ENCODE results near the gene MLLT3.
"Not testable (repeated sequence)": the region's sequence is repeated elsewhere in the genome, so short reads cannot be mapped to it uniquely, and the experiment has no call there.

The MLLT3 gene

DNA sequence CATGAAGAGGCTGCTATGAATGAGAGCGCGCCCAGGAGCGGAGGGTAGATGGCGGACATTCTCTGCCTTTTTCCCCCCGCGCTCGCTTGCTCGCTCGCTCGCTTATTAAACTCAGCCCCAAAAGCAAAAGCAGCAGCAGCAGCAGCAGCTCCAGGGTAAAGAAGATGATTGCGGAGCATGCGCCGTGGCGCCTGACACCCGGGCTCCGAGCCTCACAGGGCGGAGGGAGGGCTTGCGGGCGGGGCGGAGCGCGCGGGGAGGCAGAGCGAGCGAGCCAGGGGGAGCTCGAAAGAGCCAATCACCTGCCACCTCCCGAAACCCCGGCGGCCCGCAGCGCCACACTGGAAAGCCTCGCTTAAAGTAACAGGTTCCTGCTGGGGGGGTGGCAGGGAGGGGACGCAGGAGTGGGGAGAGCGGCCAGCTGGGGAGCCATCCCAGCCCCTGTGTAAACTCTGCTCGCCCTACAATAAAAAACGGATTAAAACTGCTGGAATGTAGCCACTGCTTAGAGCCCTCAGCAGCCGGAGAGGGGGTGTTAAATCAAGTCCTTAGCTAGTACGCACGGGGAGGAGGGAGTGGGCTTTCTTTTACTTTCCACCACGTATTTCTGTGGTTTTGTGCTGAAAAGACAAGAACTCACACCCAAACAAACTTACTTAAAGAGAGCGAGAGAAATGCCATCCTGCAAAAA lies at the start of gene MLLT3:
Gene MLLT3, minus strand, starts transcription at position 170 of the 691 bp plus-strand sequence.
- DNase-seq (ENCODE audit: low read depth): no peak

DNA sequence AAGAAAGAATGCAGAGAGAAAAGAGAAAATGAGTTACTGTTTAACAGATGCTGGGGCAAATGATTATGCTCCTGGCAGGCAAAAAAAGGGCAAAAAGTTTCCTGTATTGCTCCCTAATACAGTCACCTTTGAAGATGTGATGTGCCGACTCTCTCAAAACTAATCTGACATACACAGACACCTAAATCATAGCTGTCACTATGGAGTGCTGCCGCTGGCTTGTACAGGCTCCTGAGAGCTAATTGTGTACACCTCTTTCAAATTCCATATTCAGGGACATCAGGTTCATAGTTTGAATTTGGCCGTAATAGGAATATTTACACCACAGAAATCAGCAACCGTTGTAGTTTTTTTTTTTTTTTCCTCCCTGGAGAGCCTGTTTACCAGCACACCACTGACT lies 49.3 kb upstream of the MLLT3 start:
- DNase-seq (ENCODE audit: low read depth): no peak

DNA sequence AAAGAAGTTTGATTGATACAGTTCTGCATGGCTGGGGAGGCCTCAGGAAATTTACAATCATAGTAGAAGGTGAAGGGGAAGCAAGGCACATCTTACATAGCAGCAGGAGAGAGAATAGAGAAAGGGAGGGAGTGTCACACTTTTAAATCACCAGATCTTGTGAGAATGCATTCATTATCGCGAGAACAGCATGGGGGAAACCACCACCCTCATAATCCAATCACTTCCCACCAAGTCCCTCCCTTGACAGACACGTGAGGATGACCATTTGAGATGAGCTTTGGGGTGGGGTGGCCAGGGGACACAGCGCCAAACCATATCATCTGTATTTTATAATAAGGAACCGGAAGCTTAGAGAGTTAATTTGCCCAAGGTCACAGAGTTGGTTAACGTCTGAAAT lies 48.1 kb upstream of the MLLT3 start:
- DNase-seq (ENCODE audit: low read depth): no peak

DNA sequence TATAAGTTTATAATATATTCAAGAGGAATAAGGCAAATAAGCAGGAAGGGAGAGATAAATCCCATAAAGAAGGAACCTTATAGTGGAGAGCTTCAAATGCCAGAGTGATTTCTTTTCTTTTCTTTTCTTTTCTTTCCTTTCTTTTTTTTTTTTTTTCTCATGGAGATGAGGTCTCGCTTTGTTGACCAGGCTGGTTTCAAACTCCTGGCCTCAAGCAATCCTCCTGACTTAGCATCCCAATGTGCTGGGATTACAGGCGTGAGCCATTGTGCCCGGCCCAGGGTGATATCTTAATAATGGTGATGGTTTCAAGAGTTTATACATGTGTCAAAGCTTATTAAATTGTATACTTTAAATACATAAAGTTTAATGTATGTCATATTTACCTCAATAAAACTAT lies 42.2 kb upstream of the MLLT3 start:
- no peak for DNase-seq (ENCODE audit: low read depth)

DNA sequence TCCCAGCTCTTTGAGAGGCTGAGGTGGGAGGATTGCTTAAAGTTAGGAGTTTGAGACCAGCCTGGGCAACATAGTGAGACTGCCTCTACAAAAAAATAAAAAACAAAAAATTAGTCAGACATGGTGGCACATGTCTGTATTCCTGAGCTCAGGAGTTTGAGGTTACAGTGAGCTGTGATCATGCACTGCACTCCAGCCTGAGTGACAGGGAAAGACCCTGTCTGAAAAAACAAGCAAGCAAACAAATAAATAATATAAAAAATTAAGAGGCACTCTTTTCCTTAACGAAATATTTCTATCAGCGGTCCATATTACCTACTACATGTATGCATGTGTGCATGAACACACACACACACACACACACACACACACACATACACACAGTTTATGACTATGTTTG lies 40.8 kb upstream of the MLLT3 start:
- DNase-seq (ENCODE audit: low read depth): no peak

DNA sequence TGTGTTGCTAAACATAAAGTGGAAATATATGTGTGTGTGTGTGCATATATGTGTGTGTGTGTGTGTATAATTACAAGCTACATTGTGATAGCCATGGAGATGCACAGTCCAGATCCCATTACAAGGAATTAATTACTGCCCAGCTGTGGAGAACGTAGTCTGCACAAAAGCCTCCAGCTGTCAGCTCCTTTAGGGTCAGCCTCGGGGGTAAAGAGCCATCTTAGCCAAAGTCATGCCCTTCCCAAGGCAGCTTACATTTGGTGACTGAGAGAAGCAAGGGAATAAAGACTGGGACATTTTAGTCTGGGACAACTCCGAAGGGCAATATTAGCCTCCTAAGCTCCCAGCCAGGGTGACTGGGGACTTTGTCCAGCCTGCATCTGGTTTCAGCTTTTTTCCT lies 39.9 kb upstream of the MLLT3 start:
- no peak for DNase-seq (ENCODE audit: low read depth)

DNA sequence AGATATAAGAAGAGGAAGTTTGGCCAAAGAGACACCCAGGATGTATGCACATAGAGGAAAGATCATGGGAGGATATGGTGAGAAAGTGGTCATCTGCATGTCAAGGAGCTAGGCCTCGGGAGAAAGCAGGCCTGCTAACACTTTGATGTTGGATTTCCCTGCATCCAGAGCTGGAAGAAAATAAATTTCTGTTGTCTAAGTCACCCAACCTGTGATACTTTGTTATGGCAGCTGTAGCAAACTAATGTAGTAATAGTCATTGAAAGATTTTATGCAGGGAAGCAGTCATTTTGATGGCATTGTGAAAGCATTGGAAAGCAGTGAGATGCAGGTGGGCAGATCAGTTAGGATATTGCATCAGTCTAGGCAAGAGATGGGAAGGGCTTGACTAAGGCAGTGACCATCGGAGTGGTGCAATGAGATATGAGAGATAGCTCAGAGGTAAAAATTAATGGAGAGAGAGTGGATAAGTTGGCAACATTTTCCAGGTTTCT lies 37.2 kb upstream of the MLLT3 start:
- no peak for DNase-seq (ENCODE audit: low read depth)

DNA sequence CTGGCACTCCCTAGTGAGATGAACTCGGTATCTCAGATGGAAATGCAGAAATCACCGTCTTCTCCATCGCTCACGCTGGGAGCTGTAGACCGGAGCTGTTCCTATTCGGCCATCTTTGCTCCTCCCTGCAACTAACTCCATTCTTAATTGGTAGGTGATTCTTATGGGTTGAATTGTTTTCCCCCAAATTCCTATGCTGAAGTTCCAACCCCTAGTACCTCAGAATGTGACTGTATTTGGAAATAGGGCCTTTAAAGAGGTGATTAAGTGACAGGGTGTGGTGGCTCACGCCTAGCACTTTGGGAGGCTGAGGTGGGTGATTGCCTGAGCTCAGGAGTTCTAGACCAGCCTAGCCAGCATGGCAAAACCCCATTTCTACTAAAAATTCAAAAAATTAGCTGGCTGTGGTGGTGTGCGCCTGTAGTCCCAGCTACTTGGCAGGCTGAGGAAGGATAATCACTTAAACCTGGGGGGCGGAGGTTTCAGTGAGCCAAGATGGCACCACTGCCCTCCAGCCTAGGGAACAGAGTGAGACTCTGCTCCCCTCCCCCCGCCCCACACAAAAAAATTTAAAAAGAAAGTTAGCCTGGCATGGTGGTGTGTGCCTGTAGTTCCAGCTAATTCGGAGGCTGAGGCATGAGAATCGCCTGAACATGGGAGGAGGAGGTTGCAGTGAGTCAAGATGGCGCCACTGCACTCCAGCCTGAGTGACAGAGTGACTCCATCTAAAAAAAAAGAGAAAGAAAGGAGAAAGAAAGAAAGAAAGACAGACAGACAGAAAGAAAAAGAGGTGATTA lies 36.6 kb upstream of the MLLT3 start:
- DNase-seq (ENCODE audit: low read depth): no peak

DNA sequence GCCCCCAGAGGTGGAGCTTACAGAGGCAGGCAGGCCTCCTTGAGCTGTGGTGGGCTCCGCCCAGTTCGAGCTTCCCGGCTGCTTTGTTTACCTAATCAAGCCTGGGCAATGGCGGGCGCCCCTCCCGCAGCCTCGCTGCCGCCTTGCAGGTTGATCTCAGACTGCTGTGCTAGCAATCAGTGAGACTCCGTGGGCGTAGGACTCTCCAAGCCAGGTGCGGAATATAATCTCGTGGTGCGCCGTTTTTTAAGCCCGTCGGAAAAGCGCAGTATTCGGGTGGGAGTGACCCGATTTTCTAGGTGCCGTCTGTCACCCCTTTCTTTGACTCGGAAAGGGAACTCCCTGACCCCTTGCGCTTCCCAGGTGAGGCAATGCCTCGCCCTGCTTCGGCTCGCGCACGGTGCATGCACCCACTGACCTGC lies 36.0 kb upstream of the MLLT3 start:
- DNase-seq (ENCODE audit: low read depth): not testable (repeated sequence)

DNA sequence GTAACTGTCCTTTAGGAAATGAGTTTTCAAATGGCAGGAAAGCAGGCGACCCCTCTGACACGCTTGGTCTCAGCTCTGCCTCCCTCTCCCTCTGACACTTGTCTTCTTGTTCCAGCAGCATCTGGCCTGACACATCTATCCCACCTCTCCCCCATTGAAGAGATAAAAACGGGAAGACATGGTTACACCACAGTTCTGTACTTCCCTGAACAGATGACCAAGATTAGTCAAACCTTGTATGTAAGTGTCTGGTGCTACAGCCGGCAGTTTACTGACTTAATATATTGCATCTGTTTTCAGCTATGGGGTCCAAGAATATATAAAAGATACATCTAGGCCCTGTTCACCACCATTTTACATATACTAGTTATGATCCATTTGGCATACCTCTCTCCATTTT lies 29.6 kb upstream of the MLLT3 start:
- no peak for DNase-seq (ENCODE audit: low read depth)

DNA sequence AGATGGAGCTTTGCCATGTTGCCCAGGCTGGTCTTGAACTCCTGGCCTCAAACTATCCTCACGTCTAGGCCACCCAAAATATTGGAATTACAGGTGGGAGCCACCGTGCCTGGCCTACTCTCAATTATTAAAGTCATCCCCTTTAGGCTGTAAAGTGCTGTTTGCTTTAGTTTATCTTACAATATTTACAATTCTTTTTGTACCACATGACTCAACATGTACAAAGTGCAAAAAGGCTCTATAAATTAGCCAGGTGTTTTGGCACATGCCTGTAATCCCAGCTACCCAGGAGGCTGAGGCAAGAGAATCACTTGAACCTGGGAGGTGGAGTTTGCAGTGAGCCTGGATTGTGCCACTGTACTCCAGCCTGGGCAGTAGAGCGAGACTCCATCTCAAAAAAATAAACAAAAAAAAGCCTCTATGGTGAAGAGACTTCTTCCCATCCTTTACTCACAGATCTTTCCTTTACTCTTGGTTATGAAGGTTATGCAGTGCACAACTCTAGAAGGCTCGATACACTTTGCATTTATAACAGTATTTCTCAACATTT lies 28.5 kb upstream of the MLLT3 start:
- DNase-seq (ENCODE audit: low read depth): no peak

DNA sequence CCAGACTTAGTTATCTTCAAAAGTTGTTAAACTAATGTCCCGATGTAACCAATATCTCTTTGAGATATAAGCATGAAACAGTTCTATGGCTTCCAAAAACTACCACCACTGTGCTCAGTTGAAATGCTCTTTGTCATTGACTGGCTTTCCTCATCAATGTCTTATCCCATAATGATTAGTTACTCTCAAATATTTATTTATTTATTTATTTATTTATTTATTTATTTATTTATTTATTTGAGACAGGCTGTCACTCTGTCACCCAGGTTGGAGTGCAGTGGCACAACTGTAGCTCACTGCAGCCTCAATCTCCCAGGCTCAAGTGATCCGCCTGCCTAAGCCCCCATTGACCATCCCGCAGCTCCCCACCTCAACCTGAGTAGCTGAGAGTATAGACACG lies 28.0 kb upstream of the MLLT3 start:
- no peak for DNase-seq (ENCODE audit: low read depth)

DNA sequence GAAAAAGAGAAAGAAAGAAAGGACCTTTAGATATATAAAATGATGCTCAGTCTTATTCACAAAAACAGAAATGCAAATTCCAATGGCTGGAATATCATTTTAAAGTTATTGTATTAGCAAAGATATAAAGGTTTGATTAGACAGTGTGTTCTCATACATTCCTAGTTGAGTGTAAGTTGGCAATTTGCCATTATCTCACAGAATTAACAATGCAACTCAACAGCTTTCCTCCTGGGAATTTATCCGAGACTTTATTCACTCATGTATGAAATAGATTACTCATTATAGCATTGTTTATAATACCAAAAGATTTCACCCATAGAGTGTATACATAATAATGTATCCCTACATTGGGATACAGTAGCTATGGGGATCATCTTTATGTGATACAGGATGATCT lies 27.1 kb upstream of the MLLT3 start:
- no peak for DNase-seq (ENCODE audit: low read depth)

DNA sequence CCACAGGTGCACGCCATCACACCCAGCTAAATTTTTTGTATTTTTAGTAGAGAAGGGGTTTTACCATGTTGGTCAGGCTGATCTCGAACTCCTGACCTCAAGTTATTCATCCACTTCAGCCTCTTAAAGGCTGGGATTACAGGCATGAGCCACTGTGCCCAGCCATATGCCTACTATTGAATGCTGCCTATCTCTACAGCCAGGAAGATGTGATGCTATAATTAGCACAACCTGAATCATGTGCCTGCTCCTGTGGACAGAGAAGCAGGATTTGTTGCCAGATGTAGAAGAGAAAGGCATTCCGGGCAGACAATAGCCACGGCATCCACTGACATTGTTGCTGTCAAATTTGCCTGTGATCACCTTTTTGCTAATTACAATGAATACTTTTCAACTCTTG lies 24.4 kb upstream of the MLLT3 start:
- no peak for DNase-seq (ENCODE audit: low read depth)

DNA sequence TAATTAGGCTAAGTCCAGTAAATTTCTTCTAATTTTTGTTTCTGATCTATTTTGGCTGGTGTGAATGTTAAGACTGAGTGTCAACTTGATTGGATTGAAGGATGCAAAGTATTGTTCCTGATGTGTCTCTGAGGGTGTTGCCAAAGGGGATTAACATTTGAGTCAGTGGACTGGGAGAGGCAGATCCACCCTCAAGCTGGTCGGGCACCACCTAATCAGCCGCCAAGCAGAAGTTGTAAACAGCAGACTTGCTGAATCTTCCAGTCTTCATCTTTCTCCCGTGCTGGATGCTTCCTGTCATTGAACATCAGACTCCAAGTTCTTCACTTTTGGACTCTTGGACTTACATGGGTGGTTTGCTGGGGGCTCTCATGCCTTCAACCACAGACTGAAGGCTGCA lies 21.4 kb upstream of the MLLT3 start:
- DNase-seq (ENCODE audit: low read depth): no peak

DNA sequence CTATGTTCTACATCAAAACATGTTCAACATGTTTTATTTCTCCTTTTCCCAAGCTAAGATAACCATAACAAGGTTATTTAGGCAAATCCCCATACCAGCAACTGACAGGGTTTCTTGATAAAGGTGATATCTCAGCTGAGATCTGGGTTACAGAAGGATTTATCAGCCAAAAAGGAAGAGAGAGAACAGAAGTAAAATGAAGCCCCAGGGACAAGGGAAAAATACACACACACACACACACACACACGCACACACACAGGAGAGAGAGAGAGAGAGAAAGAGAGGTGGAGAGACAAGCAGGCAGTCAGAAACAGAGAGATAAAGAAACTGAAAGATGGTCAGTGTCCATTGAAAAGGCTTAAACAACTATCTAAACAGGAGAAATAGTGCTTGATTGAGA lies 19.7 kb upstream of the MLLT3 start:
- no peak for DNase-seq (ENCODE audit: low read depth)

DNA sequence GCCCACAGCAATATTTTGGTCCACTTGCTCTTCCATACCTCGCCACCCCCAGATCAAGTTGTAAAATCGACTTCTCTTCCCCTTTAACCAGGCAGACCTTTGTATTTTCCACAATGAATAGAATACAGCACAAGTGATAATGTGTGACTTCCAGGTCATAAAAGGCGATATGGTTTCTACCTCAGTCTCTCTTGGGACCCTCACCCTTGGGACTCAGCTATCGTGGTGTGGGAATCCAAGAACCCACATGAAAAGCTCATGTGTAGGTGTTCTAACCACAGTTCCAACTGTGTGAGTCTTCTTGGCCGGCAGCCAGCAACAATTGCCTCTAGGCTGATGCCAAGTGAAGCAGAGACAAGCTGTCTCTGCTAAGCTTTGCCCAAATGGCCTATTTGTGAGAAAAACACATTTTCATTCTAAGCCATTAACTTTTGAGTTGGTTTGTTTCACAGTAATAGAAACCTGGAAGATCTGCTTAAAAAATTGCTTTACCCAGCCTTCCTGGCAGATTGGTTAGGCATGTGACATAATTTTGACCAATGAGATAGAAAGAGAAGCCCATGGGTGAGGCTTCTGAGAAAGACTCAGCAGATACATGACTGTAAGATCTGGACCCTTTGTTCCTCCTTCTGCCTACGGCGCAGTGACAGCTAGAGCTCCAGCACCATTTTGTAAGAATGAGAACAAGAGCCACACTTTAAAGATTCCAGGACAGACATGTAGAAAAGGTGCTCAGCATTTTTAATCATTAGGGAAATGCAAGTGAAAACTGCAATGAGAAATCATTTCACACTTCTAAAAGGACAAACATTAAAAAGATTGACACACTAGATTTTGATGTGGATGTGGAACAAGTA lies 18.3 kb upstream of the MLLT3 start:
- DNase-seq (ENCODE audit: low read depth): no peak

DNA sequence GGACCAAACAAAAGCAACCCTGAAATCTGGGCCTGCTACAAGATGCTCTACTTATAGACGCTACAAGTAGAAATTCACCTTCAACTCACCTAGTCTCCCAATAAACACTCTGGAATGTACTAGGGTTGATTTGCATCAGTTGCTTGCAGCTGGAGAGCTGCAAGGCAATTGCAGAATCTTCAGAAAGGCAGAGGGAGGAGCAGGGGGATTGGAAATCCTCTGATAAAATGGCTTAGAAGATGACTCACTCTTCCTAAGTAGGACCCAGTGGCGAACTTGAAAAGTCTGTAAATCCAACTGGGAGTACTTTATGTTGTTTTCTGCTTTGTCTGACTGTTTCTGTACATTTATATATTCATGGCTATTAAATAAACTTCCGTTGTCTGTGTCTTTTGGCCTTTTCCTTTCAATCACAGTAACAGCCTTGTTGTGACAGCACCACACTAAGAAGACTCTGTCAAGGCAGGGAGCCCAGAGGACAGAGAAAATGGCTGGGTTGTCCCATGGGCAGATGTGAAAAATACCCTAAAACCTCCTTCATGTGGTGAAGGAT lies 14.7 kb upstream of the MLLT3 start:
- DNase-seq (ENCODE audit: low read depth): no peak

DNA sequence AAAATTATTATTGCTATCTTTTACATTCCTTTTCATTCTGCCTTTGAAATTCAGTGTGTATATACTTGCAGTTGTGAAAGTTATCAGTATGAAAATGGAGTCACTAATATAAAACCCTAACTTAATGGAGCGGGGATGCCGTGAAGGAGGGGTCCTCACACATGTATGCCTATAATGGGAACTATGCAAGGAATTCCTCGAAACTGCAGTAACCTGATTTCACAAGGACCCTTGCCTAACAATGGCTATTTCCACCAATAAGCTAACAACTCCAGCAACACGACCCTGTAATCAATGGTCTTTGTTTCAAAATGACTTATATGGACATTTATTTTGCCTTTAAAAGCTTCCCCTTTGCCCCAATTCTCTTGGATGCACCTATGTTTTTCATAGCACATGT lies 12.6 kb upstream of the MLLT3 start:
- no peak for DNase-seq (ENCODE audit: low read depth)

DNA sequence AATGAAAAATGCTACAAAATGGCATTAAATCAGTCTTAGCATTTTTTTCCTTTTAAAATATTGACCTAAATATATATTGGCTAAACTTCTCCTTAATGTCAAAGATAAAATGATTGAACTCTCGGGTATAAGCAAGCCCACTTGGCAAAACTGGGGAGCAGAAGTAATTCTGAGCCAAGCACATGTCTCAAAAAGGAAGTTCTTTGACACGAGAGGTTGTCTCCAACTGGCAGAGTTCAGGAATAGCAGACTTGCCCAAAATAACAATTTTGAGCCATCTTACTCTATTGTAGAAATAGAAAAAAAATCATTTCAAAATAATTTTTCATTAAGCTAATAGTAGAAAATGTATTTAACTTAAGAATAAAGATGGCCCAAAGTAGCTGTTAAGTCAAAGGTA lies 10.4 kb upstream of the MLLT3 start:
- no peak for DNase-seq (ENCODE audit: low read depth)

DNA sequence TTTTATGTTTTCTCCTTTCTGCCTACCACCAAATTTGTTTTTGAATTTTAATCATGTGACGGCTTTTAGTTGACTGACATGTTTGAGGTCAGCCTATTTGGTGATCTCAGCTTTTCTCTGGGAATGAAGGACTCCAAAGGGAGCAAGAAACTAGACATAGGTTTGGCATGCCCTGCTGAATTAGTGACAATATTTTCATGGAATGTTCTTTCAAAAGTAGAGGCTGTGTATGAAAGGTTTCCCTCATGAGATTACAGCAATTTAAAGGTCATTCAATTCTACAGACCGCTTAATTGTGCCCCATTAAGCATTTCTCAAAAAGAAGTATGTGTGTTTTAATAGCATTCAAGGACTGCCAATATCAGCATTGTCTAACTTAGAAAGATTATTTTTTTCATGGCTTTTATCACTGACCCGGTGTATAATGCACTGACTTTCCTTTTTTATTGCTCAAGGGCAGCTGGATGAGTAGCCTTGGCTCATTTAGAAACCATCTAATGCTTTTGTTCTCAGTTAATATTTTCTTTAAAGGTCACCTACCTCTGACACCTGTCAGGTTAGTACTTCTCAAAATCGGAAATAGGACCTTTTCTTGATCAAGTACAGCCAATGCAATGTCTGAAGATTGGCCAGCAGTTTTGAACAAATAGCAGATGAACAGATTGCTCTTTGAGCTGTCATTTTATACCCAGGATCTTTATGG lies 8.1 kb upstream of the MLLT3 start:
- no peak for DNase-seq (ENCODE audit: low read depth)

DNA sequence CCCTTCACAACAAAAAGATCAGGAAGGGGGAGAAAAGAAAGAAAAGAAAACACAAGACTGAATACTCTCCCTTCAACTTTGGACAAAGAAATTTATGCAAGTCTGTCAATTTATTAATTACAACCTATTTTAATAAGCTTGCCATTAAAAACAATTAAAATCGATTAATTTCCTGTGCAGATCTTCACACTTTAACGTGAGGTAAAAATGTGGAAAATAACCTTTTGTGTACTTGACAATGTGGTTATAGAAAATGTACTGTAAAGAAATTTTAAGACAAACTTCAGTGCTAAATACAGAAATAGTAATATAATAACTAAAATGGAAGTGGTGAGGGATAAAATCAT lies 2.7 kb upstream of the MLLT3 start:
- no peak for DNase-seq (ENCODE audit: low read depth)
